SU-DHL-6 (cell line): Measurements from ENCODE around the gene ORM2.
"Not testable (repeated sequence)": the region's sequence is repeated elsewhere in the genome, so short reads cannot be mapped to it uniquely, and the experiment has no call there.

ENCODE experiments used
- H2AFZ ChIP-seq: fragments of 200-600 bp; sonication (generic); 2 replicates; pipeline ENCODE4 v1.6.1; 2014; ENCODE audit warnings: low read depth, mild to moderate bottlenecking, moderate library complexity, mixed read lengths, antibody characterized with exemption, low read length; ENCODE audit not compliant: severe bottlenecking
- H3F3A ChIP-seq: fragments of 200-600 bp; shearing (Covaris generic); 2 replicates; pipeline ENCODE4 v1.6.0; 2016; ENCODE audit warnings: antibody characterized with exemption, mild to moderate bottlenecking; ENCODE audit not compliant: insufficient read depth
- H3K27ac ChIP-seq: fragments of 200-600 bp; sonication (generic); 2 replicates; pipeline ENCODE4 v1.5.1; 2016; ENCODE audit warnings: low read depth, mild to moderate bottlenecking, low read length, moderate library complexity, mixed read lengths
- H3K27me3 ChIP-seq: fragments of 200-600 bp; sonication (generic), shearing (Covaris generic); 2 replicates; pipeline ENCODE4 v1.6.0; 2014; ENCODE audit warnings: mild to moderate bottlenecking, low read length
- H3K36me3 ChIP-seq: fragments of 200-600 bp; sonication (generic); 2 replicates; pipeline ENCODE4 v1.6.1; 2014; ENCODE audit warnings: mild to moderate bottlenecking, low read length, mixed read lengths
- H3K4me2 ChIP-seq: fragments of 300-600, 200-600 bp; shearing (Covaris generic), sonication (generic); 2 replicates; pipeline ENCODE4 v1.6.0; 2014; ENCODE audit warnings: low read length, low read depth, mild to moderate bottlenecking; ENCODE audit not compliant: poor library complexity, severe bottlenecking
- H3K4me3 ChIP-seq: fragments of 200-600 bp; sonication (generic); 2 replicates; pipeline ENCODE4 v1.5.1; 2014; ENCODE audit warnings: antibody characterized with exemption, low read length, mild to moderate bottlenecking, mixed read lengths; ENCODE audit not compliant: insufficient read depth, poor library complexity, severe bottlenecking
- H3K79me2 ChIP-seq: fragments of 200-600 bp; sonication (generic); 2 replicates; pipeline ENCODE4 v1.6.1; 2014; ENCODE audit warnings: mild to moderate bottlenecking, low read length, moderate library complexity; ENCODE audit not compliant: insufficient read depth
- H3K9ac ChIP-seq: fragments of 200-600 bp; sonication (generic); 2 replicates; pipeline ENCODE4 v1.7.0; 2014; ENCODE audit warnings: mild to moderate bottlenecking, low read length
- H3K9me2 ChIP-seq: fragments of 200-600 bp; sonication (generic); replicated peaks from 2 replicates; pipeline ENCODE4 v1.6.1; 2014; ENCODE audit warnings: low read length; ENCODE audit not compliant: insufficient read depth
- H3K9me3 ChIP-seq: fragments of 200-600 bp; sonication (generic); 2 replicates; pipeline ENCODE4 v1.6.1; 2014; ENCODE audit warnings: low read length, mixed read lengths; ENCODE audit not compliant: insufficient read depth
- H4K20me1 ChIP-seq: fragments of 200-600 bp; sonication (generic); 2 replicates; pipeline ENCODE4 v1.6.1; 2014; ENCODE audit warnings: low read depth, mild to moderate bottlenecking, antibody characterized with exemption, low read length, moderate library complexity, mixed read lengths
- EZH2phosphoT487 ChIP-seq: fragments of 200-600 bp; sonication (generic), shearing (Covaris generic); conservative IDR thresholded peaks from 2 replicates; pipeline ENCODE4 v1.6.1; 2018; ENCODE audit warnings: mild to moderate bottlenecking, antibody characterized with exemption, low read length, moderate library complexity, mixed read lengths
- TF ChIP-seq, protein P1 (sequence below): fragments of 200-600 bp; sonication (generic); IDR thresholded peaks from one replicate; pipeline ENCODE4 v1.5.1; 2017; ENCODE audit warnings: antibody characterized with exemption, mild to moderate bottlenecking, low read length, moderate library complexity; ENCODE audit not compliant: insufficient read depth, poor library complexity, severe bottlenecking

Gene ORM2

DNA sequence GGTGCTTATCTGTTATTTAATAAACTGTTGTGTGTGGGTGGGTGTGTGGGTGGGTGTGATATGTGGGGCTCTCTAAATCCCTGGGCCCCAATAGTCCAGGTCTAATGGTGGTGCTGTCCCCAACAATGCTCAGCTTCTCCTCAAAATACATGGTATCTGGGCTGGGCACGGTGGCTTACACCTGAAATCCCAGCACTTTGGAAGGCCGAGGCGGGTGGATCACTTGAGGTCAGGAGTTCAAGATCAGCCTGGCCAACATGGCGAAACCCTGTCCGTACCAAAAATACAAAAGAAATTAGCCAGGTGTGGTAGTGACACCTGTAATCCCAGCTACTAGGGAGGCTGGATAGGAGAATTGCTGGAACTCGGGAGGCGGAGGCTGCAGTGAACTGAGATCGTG lies 11.3 kb upstream of the ORM2 start:
- H3K27ac ChIP-seq: no peak overlapping the region

DNA sequence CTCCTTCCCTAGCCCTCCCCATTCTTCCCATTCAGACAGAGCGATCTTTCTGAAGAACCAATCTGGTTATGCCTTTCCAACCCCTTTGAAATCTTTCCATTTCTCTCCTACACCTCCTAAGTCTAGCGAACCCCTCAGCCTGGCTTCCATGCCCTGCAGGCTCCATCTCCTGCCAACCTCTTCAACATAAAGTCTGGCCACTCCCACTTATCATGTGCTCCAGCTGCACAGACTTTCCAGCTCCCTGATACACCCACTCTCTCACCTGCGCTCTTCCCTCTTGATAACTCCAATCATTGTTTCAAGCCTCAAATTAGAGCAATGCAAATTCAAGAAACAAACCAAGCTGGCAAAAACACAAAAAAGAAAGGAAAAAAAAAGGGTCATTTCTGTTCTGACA lies 10.5 kb upstream of the ORM2 start:
- TF ChIP-seq, protein P1, sequence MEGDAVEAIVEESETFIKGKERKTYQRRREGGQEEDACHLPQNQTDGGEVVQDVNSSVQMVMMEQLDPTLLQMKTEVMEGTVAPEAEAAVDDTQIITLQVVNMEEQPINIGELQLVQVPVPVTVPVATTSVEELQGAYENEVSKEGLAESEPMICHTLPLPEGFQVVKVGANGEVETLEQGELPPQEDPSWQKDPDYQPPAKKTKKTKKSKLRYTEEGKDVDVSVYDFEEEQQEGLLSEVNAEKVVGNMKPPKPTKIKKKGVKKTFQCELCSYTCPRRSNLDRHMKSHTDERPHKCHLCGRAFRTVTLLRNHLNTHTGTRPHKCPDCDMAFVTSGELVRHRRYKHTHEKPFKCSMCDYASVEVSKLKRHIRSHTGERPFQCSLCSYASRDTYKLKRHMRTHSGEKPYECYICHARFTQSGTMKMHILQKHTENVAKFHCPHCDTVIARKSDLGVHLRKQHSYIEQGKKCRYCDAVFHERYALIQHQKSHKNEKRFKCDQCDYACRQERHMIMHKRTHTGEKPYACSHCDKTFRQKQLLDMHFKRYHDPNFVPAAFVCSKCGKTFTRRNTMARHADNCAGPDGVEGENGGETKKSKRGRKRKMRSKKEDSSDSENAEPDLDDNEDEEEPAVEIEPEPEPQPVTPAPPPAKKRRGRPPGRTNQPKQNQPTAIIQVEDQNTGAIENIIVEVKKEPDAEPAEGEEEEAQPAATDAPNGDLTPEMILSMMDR: no peak
- no peak for TF ChIP-seq EZH2phosphoT487
- Histone ChIP-seq H3K9me3 (no peaks in the 10 kb centered on the region), H3K27me3 (no peaks in the 10 kb centered on the region), H3K36me3 (no peaks in the 10 kb centered on the region), H3F3A (no peaks in the 10 kb centered on the region), H3K4me3 (no peak overlapping the region), H3K9ac (no peak overlapping the region), H3K4me2 (no peak overlapping the region), H2AFZ (no peak overlapping the region), H3K27ac (no peak overlapping the region), H3K79me2 (no peaks in the 10 kb centered on the region), H4K20me1 (no peaks in the 10 kb centered on the region), H3K9me2 (no peaks in the 10 kb centered on the region)

More for the DNA sequence above, 11.3 kb upstream of the ORM2 start:
- Histone ChIP-seq H3K79me2 (no peaks in the 10 kb centered on the region), H3K27me3 (no peaks in the 10 kb centered on the region), H3K36me3 (no peaks in the 10 kb centered on the region), H3F3A (no peaks in the 10 kb centered on the region), H3K9me2 (no peaks in the 10 kb centered on the region), H4K20me1 (no peaks in the 10 kb centered on the region), H3K9me3 (no peaks in the 10 kb centered on the region), H2AFZ (no peak overlapping the region), H3K4me2 (no peak overlapping the region), H3K4me3 (no peak overlapping the region), H3K9ac (no peak overlapping the region)
- no peak for TF ChIP-seq EZH2phosphoT487
- TF ChIP-seq, protein P1: no peak

DNA sequence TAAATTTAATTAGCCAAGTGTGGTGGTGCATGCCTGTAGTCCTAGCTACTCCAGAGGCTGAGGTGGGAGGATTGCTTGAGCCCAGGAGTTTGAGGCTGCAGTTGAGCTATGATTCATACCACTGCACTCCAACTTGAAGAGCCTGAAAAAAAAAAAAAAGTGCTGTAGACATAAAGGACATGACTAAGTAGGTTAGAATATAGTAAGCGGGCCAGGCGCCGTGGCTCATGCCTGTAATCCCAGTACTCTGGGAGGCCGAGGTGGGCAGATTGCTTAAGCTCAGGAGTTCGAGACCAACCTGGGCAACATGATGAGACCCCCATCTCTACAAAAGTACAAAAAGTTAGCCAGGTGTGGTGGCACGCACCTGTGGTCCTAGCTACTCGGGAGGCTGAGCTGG lies 9.0 kb upstream of the ORM2 start:
- not testable (repeated sequence) for H3K79me2 ChIP-seq, H3K9me2 ChIP-seq, H4K20me1 ChIP-seq, H3K36me3 ChIP-seq, H3K9ac ChIP-seq, H3K27me3 ChIP-seq, H3K4me3 ChIP-seq, H3F3A ChIP-seq, H3K27ac ChIP-seq, H2AFZ ChIP-seq, H3K9me3 ChIP-seq, H3K4me2 ChIP-seq

DNA sequence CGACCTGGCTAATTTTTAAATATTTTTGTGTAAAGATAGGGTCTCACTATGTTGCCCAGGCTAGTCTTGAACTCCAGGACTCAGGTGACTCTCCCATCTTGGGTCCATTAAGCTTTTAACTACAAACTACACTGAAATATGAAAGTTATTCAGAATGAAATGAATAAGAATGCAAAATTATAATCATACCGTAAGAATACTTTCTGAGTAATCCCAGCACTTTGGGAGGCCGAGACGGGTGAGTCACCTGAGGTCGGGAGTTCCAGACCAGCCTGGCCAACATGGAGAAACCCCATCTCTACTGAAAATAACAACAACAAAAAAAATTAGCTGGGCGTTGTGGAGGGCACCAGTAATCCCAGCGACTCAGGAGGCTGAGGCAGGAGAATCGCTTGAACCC lies 7.9 kb upstream of the ORM2 start:
- H3K9me2 ChIP-seq: no peaks in the 10 kb centered on the region
- H4K20me1 ChIP-seq: no peaks in the 10 kb centered on the region
- H3K4me3 ChIP-seq: no peak overlapping the region
- H3K9me3 ChIP-seq: no peaks in the 10 kb centered on the region
- H2AFZ ChIP-seq: no peak overlapping the region
- no peaks in the 10 kb centered on the region for H3F3A ChIP-seq
- TF ChIP-seq, protein P1: no peak
- TF ChIP-seq EZH2phosphoT487: no peak
- H3K4me2 ChIP-seq: no peak overlapping the region
- no peaks in the 10 kb centered on the region for H3K79me2 ChIP-seq
- no peak overlapping the region for H3K9ac ChIP-seq
- no peaks in the 10 kb centered on the region for H3K36me3 ChIP-seq
- no peak overlapping the region for H3K27ac ChIP-seq
- H3K27me3 ChIP-seq: no peaks in the 10 kb centered on the region

DNA sequence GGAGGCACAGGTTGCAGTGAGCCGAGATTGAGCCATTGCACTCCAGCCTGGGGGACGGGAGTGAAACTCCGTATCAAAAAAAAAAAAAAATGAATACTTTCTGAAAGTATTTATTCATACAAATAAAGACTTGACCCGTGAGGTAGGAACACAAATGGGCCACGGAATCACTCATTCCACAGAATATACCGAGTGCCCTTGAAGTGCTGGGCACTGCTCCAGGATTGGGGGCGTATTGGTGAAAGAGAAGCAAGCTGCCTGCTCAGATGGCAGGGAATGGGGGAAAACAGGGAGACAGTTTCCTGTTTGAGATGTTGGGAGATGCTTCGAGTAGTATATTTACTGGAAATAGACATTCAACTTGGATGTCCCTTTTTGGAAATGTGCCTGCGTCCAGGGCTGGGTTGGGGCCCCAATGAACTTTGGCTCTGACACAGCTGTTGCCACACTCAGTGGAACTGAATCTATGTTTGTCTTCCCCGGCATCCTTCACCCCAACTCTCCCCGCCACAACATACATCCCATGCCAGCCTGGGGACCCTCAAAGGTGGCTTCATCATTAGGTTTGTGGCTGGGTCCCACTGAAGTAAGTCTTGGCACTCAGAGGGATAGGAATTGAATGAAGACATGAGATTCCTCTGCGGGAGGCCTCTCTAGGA lies 7.4 kb upstream of the ORM2 start:
- not testable (repeated sequence) for H3K4me2 ChIP-seq, H3K27me3 ChIP-seq, H3K79me2 ChIP-seq, H3K9me2 ChIP-seq, H3K36me3 ChIP-seq, H3K4me3 ChIP-seq, H2AFZ ChIP-seq, H3K9me3 ChIP-seq, H3K27ac ChIP-seq, H4K20me1 ChIP-seq, H3F3A ChIP-seq, H3K9ac ChIP-seq
